Fibroblast of skin of right quadriceps (primary cell): ENCODE results near the gene ITGAX.
"Not testable (repeated sequence)": the region's sequence is repeated elsewhere in the genome, so short reads cannot be mapped to it uniquely, and the experiment has no call there.

Source experiments
- DNase-seq: peaks from one replicate; pipeline ENCODE4 v3.0.0-alpha.2; 2013

The ITGAX gene

DNA sequence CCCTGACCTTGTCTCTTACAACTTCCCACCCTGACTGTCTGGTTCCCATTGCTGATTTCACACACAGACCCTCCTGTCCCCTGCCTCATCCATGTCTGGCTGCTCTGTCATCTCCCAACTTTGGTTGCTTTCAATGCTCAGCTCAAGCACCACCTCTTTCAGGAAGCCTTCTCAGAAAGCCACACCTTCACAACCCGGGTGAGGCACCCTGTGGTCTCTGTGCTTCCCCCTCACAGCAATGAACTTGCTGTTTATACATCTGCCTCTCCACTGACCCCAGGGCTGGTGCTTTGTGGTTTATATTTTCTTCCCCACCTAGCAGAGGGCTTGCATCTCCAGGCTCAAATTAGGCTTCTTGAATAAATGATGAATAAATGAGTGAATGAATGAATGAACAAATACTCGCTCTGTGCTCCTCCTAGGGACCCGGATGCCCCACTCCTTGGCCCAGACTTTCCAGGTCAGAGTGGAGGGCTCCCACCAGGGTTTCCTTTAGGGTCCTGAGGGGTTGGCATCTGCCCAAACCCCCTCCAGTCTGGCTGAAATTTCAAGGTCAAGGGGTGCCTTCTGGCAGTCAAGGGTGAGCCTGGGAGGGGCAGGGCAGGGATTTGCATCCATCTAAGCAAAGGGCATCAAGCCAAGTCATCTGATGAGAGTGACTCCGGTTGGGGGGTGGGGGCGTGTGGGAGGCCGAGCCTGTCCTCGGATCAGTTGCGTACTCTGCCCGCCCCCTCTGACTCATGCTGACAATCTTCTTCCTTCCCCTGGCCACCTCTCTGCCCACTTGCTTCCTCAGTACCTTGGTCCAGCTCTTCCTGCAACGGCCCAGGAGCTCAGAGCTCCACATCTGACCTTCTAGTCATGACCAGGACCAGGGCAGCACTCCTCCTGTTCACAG is at the start of gene ITGAX:
ITGAX (plus strand) TSS at position 783 of the 898 bp plus-strand sequence; CDS start at position 862, 79 bp downstream.
- DNase-seq: peak; percentile 5

- DNase-seq: no peak
Measured at GRCh38 chr16:31305219-31305618, 49.8 kb upstream of the ITGAX start.

DNA sequence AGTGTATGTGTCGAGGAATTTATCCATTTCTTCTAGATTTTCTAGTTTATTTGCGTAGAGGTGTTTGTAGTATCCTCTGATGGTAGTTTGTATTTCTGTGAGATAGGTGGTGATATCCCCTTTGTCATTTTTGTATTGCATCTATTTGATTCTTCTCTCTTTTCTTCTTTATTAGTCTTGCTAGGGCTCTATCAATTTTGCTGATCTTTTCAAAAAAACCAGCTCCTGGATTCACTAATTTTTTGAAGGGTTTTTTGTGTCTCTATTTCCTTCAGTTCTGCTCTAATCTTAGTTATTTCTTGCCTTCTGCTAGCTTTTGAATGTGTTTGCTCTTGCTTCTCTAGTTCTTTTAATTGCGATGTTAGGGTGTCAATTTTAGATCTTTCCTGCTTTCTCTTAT is 46.6 kb upstream of the ITGAX start:
- DNase-seq: not testable (repeated sequence)

DNA sequence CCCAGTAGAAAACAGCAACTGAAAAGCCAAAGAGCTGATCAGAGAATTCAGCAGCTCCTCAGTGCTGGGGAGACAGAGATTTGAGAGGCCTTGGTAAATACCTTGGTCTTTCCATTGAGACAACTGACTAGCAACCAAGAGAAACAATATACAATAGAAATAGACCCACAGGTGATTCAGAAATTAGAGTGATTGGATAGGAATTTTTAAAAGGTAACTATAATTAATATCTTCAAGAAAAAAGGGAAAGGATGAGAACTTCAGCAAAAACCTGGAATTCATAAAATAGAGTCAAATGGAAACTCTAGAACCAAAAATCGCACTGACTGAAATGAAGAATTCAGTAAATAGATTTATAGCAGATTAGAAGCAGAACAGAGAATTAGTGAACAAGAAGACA is 32.5 kb upstream of the ITGAX start:
- DNase-seq: no peak

GRCh38 chr16:31323959-31324629 is 30.9 kb upstream of the ITGAX start:
- no peak for DNase-seq

GRCh38 chr16:31325171-31325570 is 29.8 kb upstream of the ITGAX start:
- DNase-seq: no peak

DNA sequence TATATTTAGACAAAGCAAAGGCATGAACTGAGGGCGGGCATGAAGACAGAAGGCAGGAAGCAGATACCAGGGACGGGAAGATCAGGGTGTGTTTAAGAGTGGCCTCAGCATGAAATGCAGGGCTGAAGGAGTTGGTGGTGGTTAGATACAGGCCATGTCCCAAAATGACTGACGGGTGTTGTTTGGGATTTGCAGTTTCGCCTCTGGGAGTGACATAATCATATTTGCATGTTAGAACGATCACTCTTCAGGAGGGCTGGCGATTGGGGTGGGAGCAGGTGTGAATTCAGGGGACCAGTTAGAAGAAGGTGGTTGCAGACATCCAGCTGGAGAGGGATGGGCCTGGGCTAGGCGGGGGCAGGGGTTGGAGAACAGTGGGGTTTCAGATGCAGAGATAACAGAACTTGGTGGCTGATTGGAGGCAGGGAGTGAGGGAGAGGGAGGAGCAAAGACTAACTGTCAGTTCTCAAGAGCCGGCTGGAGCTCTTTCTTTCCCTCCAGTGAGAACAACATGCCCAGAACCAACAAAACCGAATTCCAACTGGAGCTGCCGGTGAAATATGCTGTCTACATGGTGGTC is 27.2 kb upstream of the ITGAX start:
- no peak for DNase-seq

DNA sequence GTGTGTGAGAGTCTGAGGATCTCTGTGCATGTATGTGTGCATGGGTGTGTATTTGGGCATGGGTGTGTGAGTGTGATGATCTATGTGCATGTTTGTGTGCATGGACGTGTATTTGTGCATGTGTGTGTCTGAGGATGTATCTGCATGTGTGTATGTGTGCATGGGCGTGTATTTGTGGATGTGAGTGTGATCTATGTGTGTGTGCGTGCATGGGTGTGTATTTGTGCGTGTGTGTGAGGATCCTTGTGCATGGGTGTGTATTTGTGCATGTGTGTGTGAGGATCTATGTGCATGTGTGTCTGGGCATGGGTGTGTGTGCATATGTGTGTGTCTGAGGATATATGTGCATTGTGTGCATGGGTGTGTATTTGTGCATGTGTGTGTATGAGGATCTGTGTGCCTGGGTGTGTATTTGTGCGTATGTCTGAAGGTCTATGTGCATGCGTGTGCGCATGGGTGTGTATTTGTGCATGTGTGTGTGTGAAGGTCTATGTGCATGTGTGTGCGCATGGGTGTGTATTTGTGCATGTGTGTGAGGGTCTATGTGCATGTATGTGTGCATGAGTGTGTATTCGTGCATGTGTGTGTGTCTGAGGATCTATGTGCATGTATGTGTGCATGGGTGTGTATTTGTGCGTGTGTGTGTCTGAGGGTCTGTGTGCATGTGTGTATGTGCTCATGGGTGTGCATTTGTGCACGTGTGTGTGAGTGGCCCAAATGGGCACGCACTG is 26.5 kb upstream of the ITGAX start:
- DNase-seq: no peak

DNA sequence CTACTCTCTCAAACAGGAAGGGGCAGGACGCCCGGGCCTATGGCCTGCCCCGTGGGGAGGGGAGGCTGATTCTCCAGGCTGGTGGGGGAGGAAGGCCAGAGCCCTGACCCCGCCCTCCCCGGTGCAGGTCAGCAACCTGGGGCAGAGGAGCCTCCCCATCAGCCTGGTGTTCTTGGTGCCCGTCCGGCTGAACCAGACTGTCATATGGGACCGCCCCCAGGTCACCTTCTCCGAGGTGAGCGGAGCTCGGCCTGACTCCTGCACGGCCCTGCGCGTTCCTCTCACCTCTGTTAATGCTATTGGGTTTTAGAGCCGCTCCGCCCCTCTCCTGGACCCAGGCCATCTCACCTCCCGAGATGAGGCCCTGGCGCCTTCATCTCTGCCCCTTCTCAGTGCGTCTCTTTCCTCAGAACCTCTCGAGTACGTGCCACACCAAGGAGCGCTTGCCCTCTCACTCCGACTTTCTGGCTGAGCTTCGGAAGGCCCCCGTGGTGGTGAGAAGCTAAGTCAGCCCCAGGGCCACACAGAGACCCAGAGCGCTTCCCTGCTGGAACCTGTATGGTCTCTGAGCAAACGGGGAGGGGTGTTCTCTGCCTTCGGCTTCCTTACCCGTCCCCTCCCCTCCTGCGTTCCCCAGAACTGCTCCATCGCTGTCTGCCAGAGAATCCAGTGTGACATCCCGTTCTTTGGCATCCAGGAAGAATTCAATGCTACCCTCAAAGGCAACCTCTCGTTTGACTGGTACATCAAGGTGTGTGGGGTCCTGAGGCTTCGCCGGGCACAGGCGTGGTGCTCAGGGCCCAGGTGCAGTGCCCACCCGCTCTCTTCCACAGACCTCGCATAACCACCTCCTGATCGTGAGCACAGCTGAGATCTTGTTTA is 25.1 kb upstream of the ITGAX start:
- DNase-seq: no peak

GRCh38 chr16:31330553-31330890 is 24.5 kb upstream of the ITGAX start:
- DNase-seq: no peak

DNA sequence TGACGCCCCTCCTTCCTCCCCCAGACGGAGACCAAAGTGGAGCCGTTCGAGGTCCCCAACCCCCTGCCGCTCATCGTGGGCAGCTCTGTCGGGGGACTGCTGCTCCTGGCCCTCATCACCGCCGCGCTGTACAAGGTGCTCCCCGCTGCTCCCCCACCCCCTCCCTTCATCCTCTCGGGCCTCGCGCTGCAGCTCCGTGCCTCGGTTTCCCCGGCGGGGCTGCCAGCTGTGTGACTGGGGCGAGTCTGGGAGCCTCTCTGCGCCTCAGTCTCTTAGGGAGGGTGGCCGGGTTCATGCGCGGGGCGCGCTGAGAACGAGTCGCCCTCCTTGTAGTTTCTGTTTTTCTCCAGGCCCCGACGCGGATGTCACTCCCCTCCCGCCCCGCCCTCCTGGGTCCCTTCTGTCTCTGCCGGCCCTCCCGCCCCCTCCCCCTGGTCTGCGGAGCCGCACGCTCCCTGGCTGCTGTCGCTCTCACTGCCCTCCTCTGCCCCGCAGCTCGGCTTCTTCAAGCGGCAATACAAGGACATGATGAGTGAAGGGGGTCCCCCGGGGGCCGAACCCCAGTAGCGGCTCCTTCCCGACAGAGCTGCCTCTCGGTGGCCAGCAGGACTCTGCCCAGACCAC is 23.7 kb upstream of the ITGAX start:
- DNase-seq: no peak

- no peak for DNase-seq
Measured at GRCh38 chr16:31331807-31332301, 23.1 kb upstream of the ITGAX start.

DNA sequence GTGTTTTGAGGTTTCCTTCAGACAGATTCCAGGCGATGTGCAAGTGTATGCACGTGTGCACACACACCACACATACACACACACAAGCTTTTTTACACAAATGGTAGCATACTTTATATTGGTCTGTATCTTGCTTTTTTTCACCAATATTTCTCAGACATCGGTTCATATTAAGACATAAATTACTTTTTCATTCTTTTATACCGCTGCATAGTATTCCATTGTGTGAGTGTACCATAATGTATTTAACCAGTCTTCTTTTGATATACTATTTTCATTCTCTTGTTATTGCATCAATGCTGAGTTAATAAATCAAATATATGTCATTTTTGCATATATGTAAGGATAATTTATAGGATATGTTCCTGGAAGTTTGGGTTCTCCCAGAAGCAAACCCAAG is 22.4 kb upstream of the ITGAX start:
- no peak for DNase-seq

- no peak for DNase-seq
Measured at GRCh38 chr16:31333686-31334649, 21.0 kb upstream of the ITGAX start.

- no peak for DNase-seq
Measured at GRCh38 chr16:31334934-31335333, 20.0 kb upstream of the ITGAX start.

- DNase-seq: no peak
Measured at GRCh38 chr16:31335431-31335830, 19.5 kb upstream of the ITGAX start.

- DNase-seq: not testable (repeated sequence)
Measured at GRCh38 chr16:31338166-31338685, 16.8 kb upstream of the ITGAX start.

DNA sequence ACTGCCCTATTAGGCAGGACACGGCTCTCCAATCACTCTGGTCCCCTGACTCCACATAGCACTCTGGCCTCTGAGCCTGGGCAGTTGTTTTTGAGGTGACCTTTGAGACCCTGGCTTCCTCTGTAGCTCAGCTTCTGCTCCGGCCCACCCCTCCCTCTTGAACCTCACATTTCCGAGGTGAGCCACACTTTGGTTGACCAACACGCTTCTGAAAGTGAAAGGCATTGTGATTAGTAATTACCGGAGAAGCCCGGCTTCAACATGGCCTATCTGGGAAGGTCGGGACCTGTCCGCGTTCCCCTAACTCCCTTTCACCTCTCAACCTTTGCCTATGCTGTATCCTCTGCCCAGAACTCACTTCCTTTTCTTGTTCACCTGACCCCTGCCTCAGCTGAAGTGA is 10.3 kb upstream of the ITGAX start:
- DNase-seq: no peak

- DNase-seq: no peak
Measured at GRCh38 chr16:31347445-31347844, 7.5 kb upstream of the ITGAX start.

DNA sequence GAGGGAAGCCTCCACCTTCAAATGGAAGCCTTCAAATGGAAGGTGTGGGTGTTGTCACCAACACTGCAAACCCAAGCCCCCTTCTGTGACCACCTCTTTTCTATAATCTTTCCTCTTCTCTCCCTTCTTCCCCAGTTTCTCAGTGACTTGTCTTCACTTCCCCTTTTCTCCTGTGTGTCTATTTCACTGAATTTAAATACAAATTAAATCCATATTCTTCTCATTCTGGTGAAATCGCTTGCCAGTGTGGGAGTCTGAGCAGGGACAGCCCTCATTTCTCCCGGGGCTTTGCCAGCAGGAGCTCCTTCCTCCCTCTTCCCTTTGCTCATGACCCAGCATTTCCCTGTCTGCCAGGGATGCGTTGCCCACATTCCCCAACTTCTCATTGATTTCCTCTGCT is 6.4 kb upstream of the ITGAX start:
- no peak for DNase-seq
